Colonic mucosa (tissue), 4 donors: ENCODE results near the gene PPBP. TPM values are rescaled to one million over a fixed set of nuclear protein-coding genes. Genes with fewer than 3 reads are reported as not detected.
A peak's percentile ranks its signal among the peaks of the same experiment; 100 is the strongest.

Source experiments
- DNase-seq: peaks from one replicate; pipeline ENCODE4 v3.0.0-alpha.2; 2020
- H3K27ac ChIP-seq: fragments of 200-600 bp; one replicate; pipeline ENCODE4 v1.8.0; 2021
- H3K27me3 ChIP-seq: fragments of 200-600 bp; one replicate; pipeline ENCODE4 v1.8.0; 2021
- H3K36me3 ChIP-seq: fragments of 200-600 bp; one replicate; pipeline ENCODE4 v1.8.0; 2021
- H3K4me1 ChIP-seq: fragments of 200-600 bp; one replicate; pipeline ENCODE4 v1.8.0; 2021; ENCODE audit warnings: mild to moderate bottlenecking
- H3K4me3 ChIP-seq: fragments of 200-600 bp; one replicate; pipeline ENCODE4 v1.8.0; 2021
- H3K9ac ChIP-seq, 2 donors: one replicate each; pipeline ENCODE4 v1.7.0; 2013; ENCODE audit warnings: control low read depth in 2 of 2, low read depth in 2 of 2, low read length in 2 of 2
- H3K9me3 ChIP-seq: fragments of 200-600 bp; one replicate; pipeline ENCODE4 v1.8.0; 2021
- intact Hi-C: fragments of 100-400 bp; cut with DNase I; formaldehyde crosslinking; loops from one replicate; pipeline ENCODE4 v1.14.1; 2022
- total RNA-seq, 2 donors: library from RNA; stranded (reverse); fragmentation: NEBNext Ultra II Directional in 1 of 2; extraction: Animal tissue kit (Norgen Biotek cat#: 25700) in 1 of 2; gene quantifications; one replicate each; pipeline ENCODE4 v1.2.1, GENCODE V29; 2021
- TF ChIP-seq, protein P1 (sequence below): fragments of 200-600 bp; IDR thresholded peaks from one replicate; pipeline ENCODE4 v1.8.0; 2022; ENCODE audit warnings: antibody characterized with exemption, mild to moderate bottlenecking
- donor health status: healthy.
- donor health status: DM: no; HTN: no; CAD: no.
- donor health status: DM: no; HTN: no; CAD: no.

PPBP gene
- total RNA-seq, 2 donors from 2014 or later: not detected

DNA sequence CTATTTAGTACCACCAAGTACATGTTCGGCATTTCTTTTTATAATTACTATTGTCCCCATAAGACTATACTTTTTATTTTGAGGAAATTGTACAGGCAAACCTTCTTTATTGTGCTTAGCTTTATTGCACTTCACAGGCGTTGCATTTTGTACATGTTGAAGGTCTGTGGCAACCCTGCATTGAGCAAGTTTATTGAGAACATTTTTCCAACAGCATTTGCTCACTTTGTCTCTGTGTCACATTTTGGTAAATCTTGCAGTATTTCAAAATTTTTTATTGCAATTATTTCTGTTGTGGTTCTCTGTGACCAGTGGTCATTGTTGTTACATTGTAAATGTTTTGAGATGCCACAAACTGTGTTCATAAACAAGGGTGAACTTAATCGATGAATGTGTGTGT, 21.3 kb upstream of the PPBP start:
- H3K9me3 ChIP-seq: no peaks in the 10 kb centered on the region
- H3K27me3 ChIP-seq: no peaks in the 10 kb centered on the region
- intact Hi-C loops: no loop called here
- H3K36me3 ChIP-seq: no peaks in the 10 kb centered on the region
- TF ChIP-seq, protein P1, sequence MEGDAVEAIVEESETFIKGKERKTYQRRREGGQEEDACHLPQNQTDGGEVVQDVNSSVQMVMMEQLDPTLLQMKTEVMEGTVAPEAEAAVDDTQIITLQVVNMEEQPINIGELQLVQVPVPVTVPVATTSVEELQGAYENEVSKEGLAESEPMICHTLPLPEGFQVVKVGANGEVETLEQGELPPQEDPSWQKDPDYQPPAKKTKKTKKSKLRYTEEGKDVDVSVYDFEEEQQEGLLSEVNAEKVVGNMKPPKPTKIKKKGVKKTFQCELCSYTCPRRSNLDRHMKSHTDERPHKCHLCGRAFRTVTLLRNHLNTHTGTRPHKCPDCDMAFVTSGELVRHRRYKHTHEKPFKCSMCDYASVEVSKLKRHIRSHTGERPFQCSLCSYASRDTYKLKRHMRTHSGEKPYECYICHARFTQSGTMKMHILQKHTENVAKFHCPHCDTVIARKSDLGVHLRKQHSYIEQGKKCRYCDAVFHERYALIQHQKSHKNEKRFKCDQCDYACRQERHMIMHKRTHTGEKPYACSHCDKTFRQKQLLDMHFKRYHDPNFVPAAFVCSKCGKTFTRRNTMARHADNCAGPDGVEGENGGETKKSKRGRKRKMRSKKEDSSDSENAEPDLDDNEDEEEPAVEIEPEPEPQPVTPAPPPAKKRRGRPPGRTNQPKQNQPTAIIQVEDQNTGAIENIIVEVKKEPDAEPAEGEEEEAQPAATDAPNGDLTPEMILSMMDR: no peak
- no peaks in the 10 kb centered on the region for H3K4me1 ChIP-seq
- no peak overlapping the region for H3K4me3 ChIP-seq
- no peak for DNase-seq
- peak overlapping the region; percentile 15 for H3K27ac ChIP-seq
- H3K9ac ChIP-seq: no peak overlapping the region

DNA sequence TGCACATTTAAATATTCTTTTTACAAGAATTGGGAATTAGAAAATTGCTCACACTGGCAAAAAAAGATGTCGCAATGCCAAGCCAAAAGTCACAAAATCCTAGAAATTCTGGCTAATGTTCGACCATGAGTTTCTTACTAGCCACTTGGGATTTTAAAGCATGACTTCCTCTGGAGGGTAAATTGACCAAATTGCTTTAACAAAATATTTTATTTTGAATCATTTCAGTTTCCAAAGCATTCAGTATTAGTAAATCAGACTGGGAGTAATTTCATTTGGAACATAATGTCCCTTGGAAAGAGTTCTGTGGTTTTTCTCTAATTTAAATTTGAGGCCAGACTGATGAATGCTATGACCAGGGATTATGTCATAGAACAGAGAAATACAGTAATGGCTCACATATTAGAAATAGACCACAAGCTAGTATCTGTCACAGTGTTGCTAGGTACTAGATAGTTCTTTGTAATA, 18.1 kb upstream of the PPBP start:
- Histone ChIP-seq H3K9me3 (no peaks in the 10 kb centered on the region), H3K27me3 (no peaks in the 10 kb centered on the region), H3K27ac (peak overlapping the region; percentile 76), H3K36me3 (no peaks in the 10 kb centered on the region), H3K4me1 (no peaks in the 10 kb centered on the region), H3K4me3 (no peak overlapping the region), H3K9ac (peak overlapping the region in 1 of 2 donors; percentile 23)
- TF ChIP-seq, protein P1: no peak
- intact Hi-C loops: no loop called here
- DNase-seq: no peak

DNA sequence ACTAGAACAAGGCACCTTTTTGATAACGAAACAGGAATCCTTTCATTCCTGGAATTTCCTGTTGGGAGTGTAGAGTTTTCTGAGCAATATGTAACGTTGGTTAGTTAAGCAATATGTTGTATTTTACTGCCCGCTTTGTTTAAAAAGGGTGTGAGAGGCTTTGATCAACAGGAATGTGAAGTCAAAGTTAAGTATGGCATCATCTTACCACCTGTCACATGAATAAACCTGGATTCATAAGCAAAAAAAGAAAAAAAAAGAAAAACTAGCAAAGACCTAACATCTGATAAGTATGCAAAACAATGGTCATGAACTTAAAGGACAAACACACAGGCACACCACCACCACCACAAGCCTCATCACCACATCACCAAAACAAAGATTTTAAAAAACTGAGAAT, 17.5 kb upstream of the PPBP start:
- TF ChIP-seq, protein P1: no peak
- H3K27ac ChIP-seq: peak overlapping the region; percentile 76
- H3K4me1 ChIP-seq: no peaks in the 10 kb centered on the region
- no peaks in the 10 kb centered on the region for H3K9me3 ChIP-seq
- H3K4me3 ChIP-seq: no peak overlapping the region
- intact Hi-C loops: no loop called here
- no peak for DNase-seq
- H3K27me3 ChIP-seq: no peaks in the 10 kb centered on the region
- no peaks in the 10 kb centered on the region for H3K36me3 ChIP-seq
- peak overlapping the region in 1 of 2 donors; percentile 23 for H3K9ac ChIP-seq

DNA sequence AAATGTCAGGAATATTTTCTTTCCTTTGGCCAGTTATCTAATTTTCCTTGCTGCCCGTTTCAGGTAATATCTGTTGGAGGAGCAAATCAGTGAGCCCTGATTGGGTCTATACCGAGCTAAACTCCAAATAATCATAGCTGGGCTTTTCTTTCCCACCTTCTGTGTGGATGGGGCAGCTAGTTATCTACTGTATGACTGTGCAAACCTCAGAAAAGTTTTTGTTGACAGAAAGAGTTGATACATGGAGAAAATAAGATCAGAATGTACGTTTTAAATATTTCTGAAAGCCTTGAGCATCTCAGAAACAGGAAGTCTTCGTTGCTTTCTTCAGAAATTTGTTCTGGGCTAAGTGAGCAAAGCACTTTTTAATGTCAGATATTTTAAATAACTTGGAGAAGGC, 16.7 kb upstream of the PPBP start:
- DNase-seq: no peak
- Histone ChIP-seq H3K4me1 (no peaks in the 10 kb centered on the region), H3K27ac (peak overlapping the region; percentile 76), H3K9ac (no peak overlapping the region), H3K36me3 (no peaks in the 10 kb centered on the region), H3K27me3 (no peaks in the 10 kb centered on the region), H3K4me3 (no peak overlapping the region), H3K9me3 (no peaks in the 10 kb centered on the region)
- intact Hi-C loops: no loop called here
- TF ChIP-seq, protein P1: no peak

DNA sequence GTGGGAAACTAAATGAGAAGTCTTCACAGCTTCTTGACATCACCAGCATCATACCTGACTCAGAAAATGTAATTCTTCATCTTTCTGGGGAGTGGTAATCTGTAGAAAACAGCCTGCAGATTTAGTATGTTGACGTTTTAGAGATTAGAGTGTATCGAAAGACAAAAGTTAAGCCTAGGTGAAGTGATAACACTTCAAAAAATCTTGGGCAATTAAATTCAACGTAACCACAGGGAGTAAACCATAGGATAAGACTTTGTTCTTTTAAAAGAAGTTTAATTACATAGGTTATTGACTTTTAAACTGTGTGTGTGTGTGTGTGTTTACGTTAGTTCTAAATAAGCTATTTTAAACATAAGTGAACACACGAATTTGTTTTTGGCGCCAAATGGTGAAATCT, 12.3 kb upstream of the PPBP start:
- no peaks in the 10 kb centered on the region for H3K9me3 ChIP-seq

More for the DNA sequence above, 12.3 kb upstream of the PPBP start:
- H3K4me3 ChIP-seq: no peak overlapping the region
- TF ChIP-seq, protein P1: no peak
- H3K27ac ChIP-seq: no peak overlapping the region
- no peak for DNase-seq
- H3K4me1 ChIP-seq: no peaks in the 10 kb centered on the region
- H3K9ac ChIP-seq: no peak overlapping the region
- H3K27me3 ChIP-seq: no peaks in the 10 kb centered on the region
- intact Hi-C loops: no loop called here
- no peaks in the 10 kb centered on the region for H3K36me3 ChIP-seq
